Measurements from ENCODE around the gene OR1J4. TPM values are rescaled to one million over a fixed set of nuclear protein-coding genes. Genes with fewer than 3 reads are reported as not detected.

OR1J4 gene
- total and polyA plus RNA-seq, 3 donors from 2014 or later, result 0.74 to 0.87 TPM; not detected in 1

GRCh38 chr9:122562134-122562760, 43.3 kb downstream of the OR1J4 start:
- H3K27ac ChIP-seq, result no peak overlapping the region

DNA sequence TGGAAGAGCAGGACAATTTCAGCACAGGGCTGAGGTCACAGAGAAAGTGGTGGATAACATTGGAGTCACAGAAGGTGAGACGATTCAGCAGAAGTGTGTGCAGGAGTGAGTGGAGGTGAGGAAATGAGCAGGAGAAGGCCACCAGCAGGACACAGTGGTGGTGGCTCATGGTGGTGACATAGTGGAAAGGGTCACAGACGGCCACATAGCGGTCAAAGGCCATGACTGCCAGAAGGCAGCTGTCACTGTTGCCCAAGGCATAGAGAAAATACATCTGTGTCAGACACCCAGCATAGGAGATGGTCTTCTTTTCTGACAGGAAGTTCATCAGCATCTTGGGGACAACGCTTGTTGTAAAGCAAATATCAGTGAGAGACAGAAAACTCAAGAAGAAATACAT, 49.0 kb downstream of the OR1J4 start:
- intact Hi-C loops (cut with DNase I; ENCODE audit: low total_unique reads), result no loop called here
- WGBS, 2 donors, result 88 to 91% methylated on average over 4 of the region's 4 CpGs
- Histone ChIP-seq H3K27me3 (no peaks in the 10 kb centered on the region), H3K36me3 (ENCODE audit: low read depth, missing control alignments) (no peaks in the 10 kb centered on the region), H3K9me3 (no peaks in the 10 kb centered on the region), H3K27ac (no peak overlapping the region), H3K4me1 (no peaks in the 10 kb centered on the region), H3K4me3 (no peak overlapping the region)
- TF ChIP-seq, protein P1, sequence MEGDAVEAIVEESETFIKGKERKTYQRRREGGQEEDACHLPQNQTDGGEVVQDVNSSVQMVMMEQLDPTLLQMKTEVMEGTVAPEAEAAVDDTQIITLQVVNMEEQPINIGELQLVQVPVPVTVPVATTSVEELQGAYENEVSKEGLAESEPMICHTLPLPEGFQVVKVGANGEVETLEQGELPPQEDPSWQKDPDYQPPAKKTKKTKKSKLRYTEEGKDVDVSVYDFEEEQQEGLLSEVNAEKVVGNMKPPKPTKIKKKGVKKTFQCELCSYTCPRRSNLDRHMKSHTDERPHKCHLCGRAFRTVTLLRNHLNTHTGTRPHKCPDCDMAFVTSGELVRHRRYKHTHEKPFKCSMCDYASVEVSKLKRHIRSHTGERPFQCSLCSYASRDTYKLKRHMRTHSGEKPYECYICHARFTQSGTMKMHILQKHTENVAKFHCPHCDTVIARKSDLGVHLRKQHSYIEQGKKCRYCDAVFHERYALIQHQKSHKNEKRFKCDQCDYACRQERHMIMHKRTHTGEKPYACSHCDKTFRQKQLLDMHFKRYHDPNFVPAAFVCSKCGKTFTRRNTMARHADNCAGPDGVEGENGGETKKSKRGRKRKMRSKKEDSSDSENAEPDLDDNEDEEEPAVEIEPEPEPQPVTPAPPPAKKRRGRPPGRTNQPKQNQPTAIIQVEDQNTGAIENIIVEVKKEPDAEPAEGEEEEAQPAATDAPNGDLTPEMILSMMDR (IDR thresholded peaks at IDR 0.05), result no peak
- DNase-seq, result no peak

More at GRCh38 chr9:122562134-122562760, 43.3 kb downstream of the OR1J4 start:
- Histone ChIP-seq H3K4me1 (no peaks in the 10 kb centered on the region), H3K36me3 (ENCODE audit: low read depth, missing control alignments) (no peaks in the 10 kb centered on the region), H3K9me3 (no peaks in the 10 kb centered on the region), H3K27me3 (no peaks in the 10 kb centered on the region), H3K4me3 (no peak overlapping the region)
- intact Hi-C loops (cut with DNase I; ENCODE audit: low total_unique reads), result no loop called here
- 59 to 80% methylated on average over 4 to 9 of the region's 9 CpGs for WGBS, 2 donors
- DNase-seq, result no peak
- TF ChIP-seq, protein P1 (IDR thresholded peaks at IDR 0.05), result no peak
- no peak for TF ChIP-seq POLR2A (IDR thresholded peaks at IDR 0.05)

Other genes starting within 250 kb of the OR1J4 start
- 1 to 10 TPM in 1 of 2 donors, under 1 TPM in 1; 0.93 to 1.1 TPM for gene PTGS1, start 148.1 kb upstream of the OR1J4 start, total RNA-seq
- 10.1 TPM for gene PTGS1, start 148.1 kb upstream of the OR1J4 start, polyA plus RNA-seq (ENCODE audit: insufficient read depth, low read depth, low replicate concordance)
- gene OR1J1, start 41.2 kb upstream of the OR1J4 start, total RNA-seq, result not detected
- gene OR1J1, start 41.2 kb upstream of the OR1J4 start, polyA plus RNA-seq (ENCODE audit: insufficient read depth, low read depth, low replicate concordance), result not detected
- 1 to 10 TPM in 1 of 2 donors, under 1 TPM in 1; 0.62 to 1.6 TPM for gene OR1J2, start 8.3 kb upstream of the OR1J4 start, total RNA-seq
- not detected for gene OR1J2, start 8.3 kb upstream of the OR1J4 start, polyA plus RNA-seq (ENCODE audit: insufficient read depth, low read depth, low replicate concordance)
- gene OR1N1, start 8.2 kb downstream of the OR1J4 start, total RNA-seq, result under 1 TPM in 1 of 2 donors, not detected in 1; 0.62 TPM
- gene OR1N1, start 8.2 kb downstream of the OR1J4 start, polyA plus RNA-seq (ENCODE audit: insufficient read depth, low read depth, low replicate concordance), result not detected
- 1 to 10 TPM in 1 of 2 donors, under 1 TPM in 1; 0.39 to 1.7 TPM for gene OR1N2, start 34.0 kb downstream of the OR1J4 start, total RNA-seq
- gene OR1N2, start 34.0 kb downstream of the OR1J4 start, polyA plus RNA-seq (ENCODE audit: insufficient read depth, low read depth, low replicate concordance), result not detected
- under 1 TPM in 1 of 2 donors, not detected in 1; 0.31 TPM for gene OR1L8, start 64.2 kb downstream of the OR1J4 start, total RNA-seq
- gene OR1L8, start 64.2 kb downstream of the OR1J4 start, polyA plus RNA-seq (ENCODE audit: insufficient read depth, low read depth, low replicate concordance), result 0.36 TPM
- gene OR1Q1, start 95.6 kb downstream of the OR1J4 start, total RNA-seq, result not detected
- gene OR1Q1, start 95.6 kb downstream of the OR1J4 start, polyA plus RNA-seq (ENCODE audit: insufficient read depth, low read depth, low replicate concordance), result not detected
- not detected for gene OR1B1, start 138.5 kb downstream of the OR1J4 start, total RNA-seq
- not detected for gene OR1B1, start 138.5 kb downstream of the OR1J4 start, polyA plus RNA-seq (ENCODE audit: insufficient read depth, low read depth, low replicate concordance)
- not detected for gene OR1L1, start 142.6 kb downstream of the OR1J4 start, total RNA-seq
- gene OR1L1, start 142.6 kb downstream of the OR1J4 start, polyA plus RNA-seq (ENCODE audit: insufficient read depth, low read depth, low replicate concordance), result not detected
- gene OR1L3, start 156.0 kb downstream of the OR1J4 start, total RNA-seq, result not detected
- gene OR1L3, start 156.0 kb downstream of the OR1J4 start, polyA plus RNA-seq (ENCODE audit: insufficient read depth, low read depth, low replicate concordance), result not detected
- not detected for gene OR1L4, start 204.8 kb downstream of the OR1J4 start, total RNA-seq
- gene OR1L4, start 204.8 kb downstream of the OR1J4 start, polyA plus RNA-seq (ENCODE audit: insufficient read depth, low read depth, low replicate concordance), result not detected
- gene OR1L6, start 223.2 kb downstream of the OR1J4 start, total RNA-seq, result not detected
- gene OR1L6, start 223.2 kb downstream of the OR1J4 start, polyA plus RNA-seq (ENCODE audit: insufficient read depth, low read depth, low replicate concordance), result not detected